H9 (cell line): ENCODE data around the gene TCF7L2. TPM values are rescaled to one million over a fixed set of nuclear protein-coding genes. Genes with fewer than 3 reads are reported as not detected.

Experiments
- DNase-seq: peaks from one replicate; pipeline ENCODE4 v3.0.0-alpha.2; 2017
- H2AFZ ChIP-seq: one replicate; pipeline ENCODE4 v1.6.1; 2013; ENCODE audit warnings: mild to moderate bottlenecking, low read length, control low read depth, moderate library complexity
- H2AK5ac ChIP-seq: 2 replicates; pipeline ENCODE4 v1.6.1; 2013; ENCODE audit warnings: low read length, control low read depth, mixed read lengths; ENCODE audit not compliant: insufficient read length
- H2BK120ac ChIP-seq: one replicate; pipeline ENCODE4 v1.6.1; 2013; ENCODE audit warnings: low read depth, mild to moderate bottlenecking, low read length, control low read depth, inconsistent platforms; ENCODE audit not compliant: poor library complexity, severe bottlenecking
- H2BK12ac ChIP-seq: 2 replicates; pipeline ENCODE4 v1.6.1; 2013; ENCODE audit warnings: low read length, control low read depth, mixed read lengths, low read depth; ENCODE audit not compliant: insufficient read length
- H2BK15ac ChIP-seq: 2 replicates; pipeline ENCODE4 v1.6.1; 2013; ENCODE audit warnings: low read depth, low read length, control low read depth
- H2BK20ac ChIP-seq: one replicate; pipeline ENCODE4 v1.6.1; 2013; ENCODE audit warnings: low read depth, mild to moderate bottlenecking, low read length, control low read depth, inconsistent platforms; ENCODE audit not compliant: poor library complexity, severe bottlenecking
- H2BK5ac ChIP-seq: 2 replicates; pipeline ENCODE4 v1.6.1; 2013; ENCODE audit warnings: low read length, control low read depth, mixed read lengths; ENCODE audit not compliant: insufficient read length
- H3K14ac ChIP-seq: 2 replicates; pipeline ENCODE4 v1.6.1; 2013; ENCODE audit warnings: low read length, control low read depth; ENCODE audit not compliant: insufficient read depth
- H3K18ac ChIP-seq: 2 replicates; pipeline ENCODE4 v1.6.1; 2013; ENCODE audit warnings: low read depth, mild to moderate bottlenecking, mixed read lengths, low read length, control low read depth; ENCODE audit not compliant: insufficient read length
- H3K23ac ChIP-seq: 2 replicates; pipeline ENCODE4 v1.6.1; 2013; ENCODE audit warnings: low read length, control low read depth, mixed read lengths, low read depth; ENCODE audit not compliant: insufficient read length
- H3K23me2 ChIP-seq: 2 replicates; pipeline ENCODE4 v1.6.1; 2013; ENCODE audit warnings: low read depth, mild to moderate bottlenecking, mixed read lengths, low read length, control low read depth; ENCODE audit not compliant: insufficient read length, poor library complexity, severe bottlenecking
- H3K27ac ChIP-seq: 2 replicates; pipeline ENCODE4 v1.5.1; 2013; ENCODE audit warnings: low read length, control low read depth, mixed read lengths, low read depth; ENCODE audit not compliant: insufficient read length
- H3K27me3 ChIP-seq: 2 replicates; pipeline ENCODE4 v1.6.1; 2013; ENCODE audit warnings: low read length, control low read depth, inconsistent platforms; ENCODE audit not compliant: insufficient read depth
- H3K4ac ChIP-seq: 2 replicates; pipeline ENCODE4 v1.6.1; 2013; ENCODE audit warnings: low read depth, mild to moderate bottlenecking, control low read depth, inconsistent platforms, low read length, moderate library complexity
- H3K4me1 ChIP-seq: 2 replicates; pipeline ENCODE4 v1.6.1; 2013; ENCODE audit warnings: low read length, control low read depth, inconsistent platforms; ENCODE audit not compliant: insufficient read depth
- H3K4me2 ChIP-seq: 2 replicates; pipeline ENCODE4 v1.6.1; 2013; ENCODE audit warnings: low read length, control low read depth, mixed read lengths; ENCODE audit not compliant: insufficient read length, insufficient read depth
- H3K56ac ChIP-seq: 2 replicates; pipeline ENCODE4 v1.6.1; 2013; ENCODE audit warnings: low read depth, mild to moderate bottlenecking, mixed read lengths, low read length, control low read depth; ENCODE audit not compliant: insufficient read length
- H3K79me1 ChIP-seq: 2 replicates; pipeline ENCODE4 v1.6.1; 2013; ENCODE audit warnings: low read depth, mild to moderate bottlenecking, moderate library complexity, low read length, control low read depth, inconsistent platforms; ENCODE audit not compliant: insufficient read depth, poor library complexity, severe bottlenecking
- H3K79me2 ChIP-seq: 2 replicates; pipeline ENCODE4 v1.6.1; 2013; ENCODE audit warnings: low read length, control low read depth, inconsistent platforms; ENCODE audit not compliant: insufficient read depth
- H3K9ac ChIP-seq: 2 replicates; pipeline ENCODE4 v1.6.1; 2013; ENCODE audit warnings: low read length, control low read depth, mixed read lengths; ENCODE audit not compliant: insufficient read length; ENCODE audit errors: extremely low read depth
- H3K9me3 ChIP-seq: one replicate; pipeline ENCODE4 v1.6.1; 2013; ENCODE audit warnings: low read depth, low read length, inconsistent platforms; ENCODE audit not compliant: control insufficient read depth
- H3T11ph ChIP-seq: one replicate; pipeline ENCODE4 v1.6.1; 2013; ENCODE audit warnings: mild to moderate bottlenecking, low read length, control low read depth, inconsistent platforms
- H4K20me1 ChIP-seq: one replicate; pipeline ENCODE4 v1.6.1; 2013; ENCODE audit not compliant: control insufficient read depth, insufficient read length, insufficient read depth
- H4K5ac ChIP-seq: 2 replicates; pipeline ENCODE4 v1.6.1; 2013; ENCODE audit warnings: low read depth, mild to moderate bottlenecking, mixed read lengths, low read length, control low read depth; ENCODE audit not compliant: insufficient read length
- H4K8ac ChIP-seq: replicated peaks from 2 replicates; pipeline ENCODE4 v1.6.1; 2013; ENCODE audit warnings: low read length, control low read depth, mixed read lengths, low read depth; ENCODE audit not compliant: insufficient read length
- H4K91ac ChIP-seq: 2 replicates; pipeline ENCODE4 v1.6.1; 2013; ENCODE audit warnings: low read depth, mild to moderate bottlenecking, moderate library complexity, mixed read lengths, low read length, control low read depth; ENCODE audit not compliant: insufficient read length
- H3K27ac Mint-ChIP-seq, 3 experiments: 2 replicates in 2 of 3; 3 replicates in 1 of 3; pipeline ENCODE4 v1.8.0; 2020 to 2021; ENCODE audit warnings: mixed read lengths in 3 of 3, mild to moderate bottlenecking in 1 of 3, moderate library complexity in 1 of 3
- H3K27me3 Mint-ChIP-seq: 2 replicates; pipeline ENCODE4 v1.8.0; 2021; ENCODE audit warnings: low read depth, mild to moderate bottlenecking, moderate library complexity, mixed read lengths
- H3K36me3 Mint-ChIP-seq, 3 experiments: 2 replicates in 2 of 3; 3 replicates in 1 of 3; pipeline ENCODE4 v1.8.0; 2020 to 2021; ENCODE audit warnings: low read depth in 3 of 3, mixed read lengths in 3 of 3; ENCODE audit not compliant: insufficient read depth in 1 of 3
- H3K4me1 Mint-ChIP-seq, 2 experiments: 2 replicates each; pipeline ENCODE4 v1.8.0; 2020; ENCODE audit warnings: mixed read lengths in 2 of 2
- H3K4me3 Mint-ChIP-seq, 2 experiments: 2 replicates in 1 of 2; 3 replicates in 1 of 2; pipeline ENCODE4 v1.8.0; 2020 to 2021; ENCODE audit warnings: mild to moderate bottlenecking in 2 of 2, mixed read lengths in 2 of 2, moderate library complexity in 1 of 2
- H3K9me3 Mint-ChIP-seq, 2 experiments: 2 replicates in 1 of 2; 3 replicates in 1 of 2; pipeline ENCODE4 v1.8.0; 2020; ENCODE audit warnings: mild to moderate bottlenecking in 2 of 2, mixed read lengths in 2 of 2, moderate library complexity in 1 of 2
- CTCF ChIP-seq: fragments of 200-600 bp; sonication (generic); conservative IDR thresholded peaks from 3 replicates; pipeline ENCODE4 v1.8.0; 2021; ENCODE audit warnings: antibody characterized with exemption, mild to moderate bottlenecking
- WGBS: extraction: QIAGEN DNeasy Blood & Tissue Kit; methylation state at CpG from one replicate; pipeline ENCODE4 v1.1.7; 2013; ENCODE audit warnings: missing lambda C conversion rate, low lambda C conversion rate, mixed read lengths; ENCODE audit not compliant: insufficient read length; ENCODE audit errors: extremely low coverage; 5-methylcytosine and 5-hydroxymethylcytosine counted together
- total RNA-seq: library from RNA; stranded (reverse); gene quantifications from 2 replicates; pipeline ENCODE4 v1.2.1, GENCODE V29; 2021

Gene TCF7L2
- total RNA-seq, 1 experiment from 2014 or later: 71.1 TPM

GRCh38 chr10:113179265-113179664 lies 229.2 kb downstream of the TCF7L2 start:
- H3K4ac ChIP-seq: no peak overlapping the region
- no peak overlapping the region for H3K23ac ChIP-seq
- no peaks in the 10 kb centered on the region for H3K27me3 ChIP-seq
- H4K8ac ChIP-seq: no peak overlapping the region
- no peak overlapping the region for H2BK15ac ChIP-seq
- no CpG with 5 or more reads among the region's 6 CpGs for WGBS
- Mint-ChIP-seq H3K4me1 (peaks cover 42 to 48% of the 10 kb centered on the region in 2 experiments), H3K27me3 (peaks cover 2% of the 10 kb centered on the region; the same call in 1 of the 2 replicates), H3K9me3 (no peaks in the 10 kb centered on the region), H3K27ac (peak overlapping the region in 2 of 3 experiments; percentile 48 to 49; a peak in 3 of 7 replicates), H3K36me3 (no peaks in the 10 kb centered on the region), H3K4me3 (no peak overlapping the region; a peak in 1 of 5 replicates)
- H3K18ac ChIP-seq: no peak overlapping the region
- H3K9ac ChIP-seq: no peak overlapping the region
- H2BK20ac ChIP-seq: no peak overlapping the region
- no peak overlapping the region for H2BK5ac ChIP-seq
- no peak overlapping the region for H2AK5ac ChIP-seq
- H3K23me2 ChIP-seq: no peaks in the 10 kb centered on the region
- no peaks in the 10 kb centered on the region for H3K9me3 ChIP-seq
- no peak overlapping the region for H2BK12ac ChIP-seq
- H3K79me1 ChIP-seq: no peaks in the 10 kb centered on the region
- no peak overlapping the region for H3K27ac ChIP-seq
- no peak for DNase-seq
- H3T11ph ChIP-seq: no peak overlapping the region
- H3K4me1 ChIP-seq: peaks cover 5% of the 10 kb centered on the region
- H4K5ac ChIP-seq: no peak overlapping the region
- H4K20me1 ChIP-seq: no peaks in the 10 kb centered on the region
- no peaks in the 10 kb centered on the region for H3K79me2 ChIP-seq
- no peak overlapping the region for H4K91ac ChIP-seq
- no peak overlapping the region for H3K56ac ChIP-seq
- no peak overlapping the region for H2AFZ ChIP-seq
- no peak overlapping the region for H2BK120ac ChIP-seq
- no peak overlapping the region for H3K14ac ChIP-seq
- TF ChIP-seq CTCF: no peak
- H3K4me2 ChIP-seq: no peak overlapping the region
